ENCODE results near the gene XPC. TPM values are rescaled to one million over a fixed set of nuclear protein-coding genes. Genes with fewer than 3 reads are reported as not detected.
"Not testable (repeated sequence)": the region's sequence is repeated elsewhere in the genome, so short reads cannot be mapped to it uniquely, and the experiment has no call there.

Gene XPC
- polyA plus RNA-seq, 12 donors: 15.9 to 38.1 (median 21.5) TPM; not detected in 1

DNA sequence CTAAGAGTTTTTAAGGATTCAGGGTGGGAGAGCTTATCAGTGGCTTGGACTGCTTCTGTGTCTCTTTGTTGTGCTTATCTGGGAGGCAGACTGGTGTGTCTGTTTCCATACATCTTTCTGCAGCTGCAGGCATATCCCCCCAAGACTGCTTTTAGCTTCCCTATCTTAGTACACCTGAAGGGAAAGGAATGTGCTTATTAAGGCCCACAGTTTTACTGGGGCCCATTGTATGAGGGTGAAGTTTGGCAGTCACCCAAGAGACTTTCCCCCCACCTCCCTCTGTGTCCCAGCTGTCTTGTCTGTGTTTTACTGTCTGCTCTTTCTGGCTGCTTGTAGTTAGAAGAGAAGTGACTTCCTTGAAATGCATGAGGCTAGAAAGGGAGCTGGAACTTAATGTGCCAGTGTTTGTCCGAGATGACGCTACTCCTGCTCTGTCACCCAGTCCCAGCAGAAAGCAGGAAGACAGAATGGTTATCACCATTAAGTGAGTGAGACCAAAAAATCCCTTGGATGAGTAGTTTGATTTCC lies 57.4 kb downstream of the XPC start:
- not testable (repeated sequence) for DNase-seq

DNA sequence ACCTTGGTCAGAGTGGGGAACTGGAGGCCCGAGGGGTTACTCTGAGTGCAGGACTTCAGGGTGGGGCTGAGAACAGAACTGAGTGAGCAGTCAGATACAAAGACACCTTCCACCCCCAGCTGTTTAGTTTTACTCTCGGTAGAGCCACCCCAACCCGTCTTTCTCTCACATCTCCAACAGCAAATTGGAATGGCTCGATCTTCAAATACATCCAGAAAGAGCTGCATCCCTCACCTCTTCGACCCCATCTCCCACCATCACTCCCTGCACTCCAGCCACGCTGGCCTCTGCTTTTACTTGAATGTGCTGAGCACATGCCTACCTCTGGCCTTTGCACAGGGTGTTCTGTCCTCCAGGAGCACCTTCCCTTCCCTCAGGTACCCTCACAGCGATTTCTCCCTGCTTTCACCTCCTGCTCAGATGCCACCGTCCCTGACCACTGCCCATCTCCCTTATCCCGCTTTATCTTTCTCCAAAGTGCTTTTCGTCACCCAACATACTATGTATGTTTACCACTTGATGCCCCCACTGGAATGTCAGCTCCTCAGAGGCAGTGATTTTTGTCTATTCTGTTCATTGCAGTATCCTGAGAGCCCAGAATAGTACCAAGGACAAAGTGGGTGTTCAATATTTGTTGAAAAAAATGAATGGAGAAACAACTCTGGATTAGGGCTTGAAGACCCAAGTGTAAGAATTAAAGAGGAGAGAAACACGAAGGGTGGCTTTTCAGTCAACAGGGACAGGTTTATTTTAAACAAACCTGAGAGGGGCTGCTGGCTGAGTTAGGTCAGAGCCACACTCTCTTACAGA lies 58.1 kb downstream of the XPC start:
- no peak for DNase-seq

GRCh38 chr3:14119651-14120050 lies 58.8 kb downstream of the XPC start:
- no peak for DNase-seq

GRCh38 chr3:14118400-14119381 lies 59.7 kb downstream of the XPC start:
- DNase-seq: no peak

- DNase-seq: no peak
Measured at GRCh38 chr3:14117468-14118399, 60.7 kb downstream of the XPC start.

DNA sequence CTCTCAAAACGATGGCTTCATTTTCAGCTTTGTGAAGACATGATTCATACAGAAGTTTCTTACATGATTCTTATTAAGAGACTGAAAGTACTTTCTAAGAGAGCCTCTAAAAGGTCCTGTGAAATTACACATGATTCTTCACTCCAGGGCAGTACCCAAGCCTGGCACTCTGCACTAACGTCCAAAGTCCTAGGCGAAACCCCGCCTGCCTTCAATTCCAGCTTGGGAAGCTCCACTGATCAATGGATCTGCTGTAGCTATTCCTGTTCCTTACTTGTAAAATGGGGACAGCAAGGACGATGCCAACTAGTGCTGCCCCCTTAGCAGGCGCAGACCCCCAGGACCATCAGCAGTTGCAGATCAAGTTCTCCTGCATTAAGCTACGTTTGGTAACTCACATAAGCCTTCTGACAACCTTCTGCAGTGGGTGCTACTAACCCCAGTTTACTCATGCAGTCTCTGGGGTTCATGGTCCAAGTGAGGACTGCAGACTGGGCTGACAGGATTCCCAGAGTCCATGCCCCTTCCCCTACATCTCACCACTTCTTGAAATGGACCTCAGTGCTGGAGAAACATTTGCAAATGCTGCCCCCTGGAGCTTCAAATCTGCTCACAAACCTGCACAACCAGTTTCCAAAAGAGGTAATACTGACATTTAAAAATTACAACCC lies 64.3 kb downstream of the XPC start:
- no peak for DNase-seq

GRCh38 chr3:14110699-14111098 lies 67.7 kb downstream of the XPC start:
- no peak for DNase-seq

DNA sequence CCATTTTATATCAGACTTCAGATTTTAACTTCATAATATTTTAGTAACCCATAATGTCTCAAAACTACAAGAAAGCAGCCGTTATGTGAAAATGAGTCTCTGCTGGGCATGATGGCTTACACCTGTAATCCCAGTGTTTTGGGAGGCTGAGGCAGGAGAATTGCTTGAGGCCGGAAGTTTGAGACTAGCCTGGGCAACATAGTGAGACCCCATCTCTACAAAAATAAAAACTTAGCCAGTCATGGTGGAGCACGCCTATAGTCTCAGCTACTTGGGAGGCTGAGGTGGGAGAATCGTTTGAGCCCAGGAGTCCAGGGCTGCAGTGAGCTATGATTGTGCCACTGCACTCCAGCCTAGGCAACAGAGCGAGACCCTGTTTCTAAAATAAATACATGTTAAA lies 68.6 kb downstream of the XPC start:
- DNase-seq: not testable (repeated sequence)

DNA sequence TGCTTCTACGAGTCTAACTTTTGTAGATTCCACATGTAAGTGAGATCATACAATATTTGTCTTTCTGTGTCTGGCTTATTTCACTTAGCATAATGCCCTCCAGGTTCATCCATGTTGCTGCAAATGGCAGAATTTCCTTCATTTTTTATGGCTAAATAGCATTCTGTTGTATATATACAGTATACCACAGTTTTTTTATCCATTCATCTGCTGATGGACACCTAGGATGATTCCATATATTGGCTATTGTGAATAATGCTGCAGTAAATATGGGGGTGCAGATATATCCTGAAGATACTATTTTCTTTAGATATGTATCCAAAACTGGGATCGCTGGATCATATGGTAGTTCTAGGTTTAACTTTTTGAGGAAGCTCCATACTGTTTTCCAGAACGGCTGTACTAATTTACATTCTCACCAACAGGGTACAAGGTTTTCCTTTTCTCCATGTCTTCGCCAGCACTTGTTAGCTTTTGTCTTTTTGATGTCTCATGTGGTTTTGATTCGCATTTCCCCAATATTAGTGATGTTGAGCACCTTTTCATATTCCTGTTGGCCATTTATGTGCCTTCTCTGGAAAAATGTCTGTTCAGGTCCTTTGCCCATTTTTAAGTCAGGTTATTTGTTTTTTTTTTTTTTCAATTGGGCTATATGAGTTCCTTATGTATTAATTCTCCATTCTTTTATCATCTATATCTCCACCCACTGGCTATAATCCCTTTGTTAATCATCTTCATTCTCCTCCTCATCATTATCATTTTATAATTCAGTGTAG lies 80.6 kb downstream of the XPC start:
- DNase-seq: no peak

DNA sequence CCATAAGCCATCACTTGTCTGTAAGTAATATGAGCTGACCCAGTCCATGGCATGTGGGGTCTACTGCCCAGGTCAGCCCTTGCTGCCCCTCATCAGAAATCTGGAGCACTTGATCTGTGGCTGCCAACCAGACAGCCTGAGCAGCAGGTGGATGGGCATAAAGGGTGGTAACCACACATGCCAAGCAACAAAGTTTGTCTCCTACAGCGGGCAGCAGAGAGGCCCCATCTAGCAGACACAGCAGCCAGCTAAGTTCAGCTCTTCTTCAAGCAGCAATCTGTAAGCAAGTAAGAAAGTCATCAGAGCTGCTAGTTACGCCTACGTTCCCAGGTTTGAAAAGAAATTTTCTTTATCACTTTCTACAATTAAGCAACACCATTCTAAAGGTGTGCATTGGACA lies 81.7 kb downstream of the XPC start:
- DNase-seq: no peak

Other genes with a start within 250 kb of the XPC start
- 10 to 100 TPM in 10 of 12 donors, not detected in 2; 10.5 to 15.8 (median 14.5) TPM for gene CHCHD4, start 53.7 kb downstream of the XPC start, polyA plus RNA-seq (ENCODE audit: insufficient read length in 12 of 12)
- 10 to 100 TPM in 11 of 12 donors, not detected in 1; 45.3 to 86.0 (median 59.5) TPM for gene TMEM43, start 53.5 kb downstream of the XPC start, polyA plus RNA-seq (ENCODE audit: insufficient read length in 12 of 12)
- 10 to 100 TPM in 10 of 12 donors, 1 to 10 TPM in 1, not detected in 1; 6.3 to 15.7 (median 12.3) TPM for gene LSM3, start 216 bp upstream of the XPC start, polyA plus RNA-seq (ENCODE audit: insufficient read length in 12 of 12)
- gene SLC6A6, start 224.0 kb upstream of the XPC start, polyA plus RNA-seq (ENCODE audit: insufficient read length in 12 of 12): 10 to 100 TPM in 1 of 12 donors, 1 to 10 TPM in 10, not detected in 1; 2.7 to 15.2 (median 4.2) TPM